ENCODE measurements around the gene RIPOR3.
"Not testable (repeated sequence)": the region's sequence is repeated elsewhere in the genome, so short reads cannot be mapped to it uniquely, and the experiment has no call there.

The RIPOR3 gene

DNA sequence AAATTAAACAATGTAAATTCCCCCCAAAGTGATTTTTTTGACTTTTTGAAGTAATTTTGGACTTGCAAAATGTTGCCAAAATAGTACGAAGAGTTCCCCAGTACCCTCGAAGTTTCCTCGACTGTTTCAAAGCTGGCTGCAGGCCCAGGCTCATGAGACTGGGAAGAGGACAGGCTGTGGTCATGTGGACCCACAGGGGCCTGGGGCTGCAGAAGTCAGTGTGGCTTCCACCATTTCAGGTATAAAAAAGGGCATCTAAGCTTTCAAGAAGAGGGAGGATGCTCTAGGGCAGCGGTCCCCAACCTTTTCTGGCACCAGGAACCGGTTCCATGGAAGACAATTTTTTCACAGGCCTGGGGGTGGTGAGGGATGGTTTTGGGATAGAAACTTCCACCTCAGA lies 106.1 kb downstream of the RIPOR3 start:
- no peak for DNase-seq

DNA sequence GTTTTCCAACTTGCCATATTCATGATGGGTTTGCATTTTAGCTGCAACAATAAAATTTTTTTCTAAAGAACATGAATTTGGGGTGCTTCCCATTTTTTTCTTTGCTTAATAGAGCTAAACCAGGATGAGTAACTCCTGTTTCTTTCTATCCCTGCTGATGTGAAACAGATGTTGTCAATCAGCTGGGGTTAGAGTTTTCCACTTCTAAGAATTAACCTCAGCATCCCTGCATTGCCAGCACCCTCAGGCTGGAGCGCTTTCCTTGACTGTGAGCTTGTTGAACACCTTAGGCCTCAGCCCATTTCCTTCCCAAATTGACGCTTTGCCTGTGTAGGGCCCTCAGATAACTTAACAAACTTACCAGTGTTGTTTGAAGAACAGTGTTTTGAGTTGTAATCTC lies 106.7 kb downstream of the RIPOR3 start:
- no peak for DNase-seq

- DNase-seq: no peak
Measured at GRCh38 chr20:50583442-50584150, 107.7 kb downstream of the RIPOR3 start.

DNA sequence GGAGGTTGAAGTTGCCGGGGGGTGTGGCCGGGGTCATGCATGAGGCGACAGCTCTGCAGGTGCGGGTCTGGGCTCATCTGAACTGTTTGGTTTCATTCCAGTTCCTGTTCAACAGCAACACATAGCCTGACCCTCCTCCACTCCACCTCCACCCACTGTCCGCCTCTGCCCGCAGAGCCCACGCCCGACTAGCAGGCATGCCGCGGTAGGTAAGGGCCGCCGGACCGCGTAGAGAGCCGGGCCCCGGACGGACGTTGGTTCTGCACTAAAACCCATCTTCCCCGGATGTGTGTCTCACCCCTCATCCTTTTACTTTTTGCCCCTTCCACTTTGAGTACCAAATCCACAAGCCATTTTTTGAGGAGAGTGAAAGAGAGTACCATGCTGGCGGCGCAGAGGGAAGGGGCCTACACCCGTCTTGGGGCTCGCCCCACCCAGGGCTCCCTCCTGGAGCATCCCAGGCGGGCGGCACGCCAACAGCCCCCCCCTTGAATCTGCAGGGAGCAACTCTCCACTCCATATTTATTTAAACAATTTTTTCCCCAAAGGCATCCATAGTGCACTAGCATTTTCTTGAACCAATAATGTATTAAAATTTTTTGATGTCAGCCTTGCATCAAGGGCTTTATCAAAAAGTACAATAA lies 108.6 kb downstream of the RIPOR3 start:
- DNase-seq: no peak

DNA sequence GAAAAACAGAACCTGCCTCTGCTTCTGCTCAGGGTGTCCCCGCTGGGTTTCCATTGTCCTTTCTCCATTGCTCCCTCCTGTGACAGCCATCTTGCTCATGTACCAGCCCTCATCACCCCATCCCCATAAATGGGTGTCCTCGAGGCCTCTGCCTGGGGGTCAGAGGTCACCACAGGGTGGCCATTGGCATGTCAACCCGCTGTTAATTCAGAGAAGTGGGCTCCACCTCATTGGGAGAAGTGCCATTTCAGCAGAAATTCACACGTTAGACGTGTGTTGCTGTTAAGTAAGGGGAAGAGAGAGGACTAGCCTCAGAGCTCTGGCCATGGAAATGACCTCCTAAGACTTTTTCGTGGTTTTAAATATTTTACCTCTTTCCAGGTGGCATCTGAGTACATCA lies 109.2 kb downstream of the RIPOR3 start:
- DNase-seq: no peak

GRCh38 chr20:50580842-50581544 lies 110.3 kb downstream of the RIPOR3 start:
- DNase-seq: no peak

- DNase-seq: peak in 3 of 5 donors; percentile 14 to 36 (median 27)
Measured at GRCh38 chr20:50580016-50580747, 111.2 kb downstream of the RIPOR3 start.

- no peak for DNase-seq
Measured at GRCh38 chr20:50579511-50579910, 111.8 kb downstream of the RIPOR3 start.

- no peak for DNase-seq
Measured at GRCh38 chr20:50578778-50579165, 112.6 kb downstream of the RIPOR3 start.

- no peak for DNase-seq
Measured at GRCh38 chr20:50578061-50578777, 113.1 kb downstream of the RIPOR3 start.

DNA sequence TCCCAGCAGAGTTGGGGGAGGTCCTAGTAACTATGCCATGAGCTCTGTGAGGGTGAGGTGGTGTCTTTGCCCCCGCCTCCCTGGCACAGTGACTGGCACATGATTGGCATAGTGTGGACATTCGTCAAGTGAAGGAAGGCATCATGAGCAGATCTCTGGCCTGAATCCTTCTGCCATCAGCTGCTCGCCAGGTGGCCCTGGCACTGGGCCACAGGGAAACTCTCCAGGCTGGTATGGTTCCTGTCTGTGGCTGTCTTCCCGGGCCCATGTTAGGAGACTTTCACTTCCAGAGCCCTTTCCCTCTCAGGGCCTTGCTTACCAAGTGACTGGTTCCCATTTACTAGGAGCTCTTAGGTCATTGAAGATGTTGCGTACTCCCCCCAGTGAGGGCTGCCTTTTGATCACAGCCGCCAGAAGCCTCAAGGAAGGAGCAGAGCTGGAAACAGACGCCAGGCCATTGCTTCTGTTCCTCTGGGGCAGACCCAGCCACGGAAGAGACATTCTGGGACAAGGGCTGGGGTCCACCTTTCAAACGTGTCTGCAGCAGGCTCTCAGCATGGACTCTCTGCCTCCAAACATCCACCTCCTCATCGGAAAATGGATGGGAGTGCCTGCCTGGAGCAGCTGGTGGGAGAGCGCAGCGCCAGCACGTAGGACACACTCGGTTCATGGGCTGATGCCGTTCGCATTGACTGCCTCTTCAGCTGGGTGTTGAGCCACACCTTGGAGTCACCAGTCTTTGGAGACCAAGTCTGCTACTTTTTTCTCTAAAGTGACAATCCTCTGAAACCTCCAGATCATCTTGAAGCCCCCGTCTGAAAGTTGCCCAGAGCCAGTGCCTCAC lies 113.9 kb downstream of the RIPOR3 start:
- no peak for DNase-seq

GRCh38 chr20:50575865-50576720 lies 115.2 kb downstream of the RIPOR3 start:
- peak; percentile 28 to 67 (median 50) for DNase-seq

DNA sequence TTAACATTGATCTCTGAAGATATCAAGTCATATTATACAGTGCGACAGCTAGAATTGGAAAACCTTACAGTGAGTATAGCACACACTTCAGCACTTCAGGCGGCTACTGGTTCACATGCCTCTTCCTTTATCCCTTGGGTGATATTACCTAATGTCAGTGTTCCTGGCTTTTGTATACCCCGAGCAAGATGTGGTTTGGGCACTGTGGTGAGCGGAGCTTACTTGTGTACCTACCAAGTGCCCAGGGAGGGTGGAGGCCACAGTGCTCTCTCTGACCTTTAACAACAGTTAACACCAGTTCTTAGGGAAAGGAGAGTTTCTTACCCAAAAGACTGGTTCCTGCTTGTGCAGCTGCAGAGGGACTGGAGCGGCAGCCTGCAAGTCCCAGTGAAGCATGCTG lies 116.8 kb downstream of the RIPOR3 start:
- DNase-seq: no peak

GRCh38 chr20:50574108-50574507 lies 117.2 kb downstream of the RIPOR3 start:
- no peak for DNase-seq

DNA sequence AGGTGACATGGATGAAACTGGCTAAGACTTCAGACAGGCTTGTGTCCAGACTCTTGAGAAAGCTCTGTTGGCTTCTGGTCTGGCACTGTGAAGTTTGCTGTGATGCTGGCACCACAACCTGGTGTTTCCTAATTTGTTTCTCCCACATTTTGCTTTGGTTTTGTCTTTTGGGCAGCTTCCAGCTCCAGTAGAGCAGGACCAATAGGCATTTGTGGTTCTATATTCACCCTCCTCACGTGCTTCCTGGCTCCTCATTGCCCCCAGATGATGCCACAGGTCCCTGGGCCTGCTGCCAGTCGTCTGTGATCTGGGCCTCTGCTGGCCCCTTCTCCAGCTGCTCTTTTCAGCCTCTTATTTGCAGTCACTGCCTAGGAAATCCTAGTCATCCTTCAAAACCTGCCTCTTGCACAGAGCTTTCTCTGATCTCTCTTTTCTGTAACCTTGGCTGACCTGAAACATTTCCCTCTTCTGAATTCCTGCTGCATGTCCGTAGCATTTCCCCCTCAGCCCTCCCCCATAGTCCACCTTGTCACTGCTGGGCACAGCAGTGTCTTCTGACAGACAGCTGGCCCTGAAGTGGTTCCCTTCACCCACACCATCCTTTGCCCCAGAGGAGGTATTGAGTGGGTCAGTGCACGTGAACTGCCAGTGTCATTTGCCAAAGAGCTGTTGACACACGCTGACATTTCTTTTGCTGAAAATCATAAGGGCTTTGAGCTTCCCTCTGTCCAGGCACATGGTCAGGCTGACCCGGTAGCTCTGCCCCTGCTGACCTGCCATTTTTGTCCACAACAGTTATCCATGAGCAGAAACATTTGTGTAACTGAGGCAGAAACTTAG lies 118.2 kb downstream of the RIPOR3 start:
- DNase-seq: no peak

GRCh38 chr20:50571466-50571865 lies 119.9 kb downstream of the RIPOR3 start:
- DNase-seq: no peak

GRCh38 chr20:50569864-50570836 lies 121.2 kb downstream of the RIPOR3 start:
- DNase-seq: peak in 4 of 5 donors; percentile 11 to 73 (median 18)

GRCh38 chr20:50569487-50569863 lies 121.9 kb downstream of the RIPOR3 start:
- not testable (repeated sequence) for DNase-seq

All from T-helper 1 cell (primary cell).